HepG2 (cell line): ENCODE data around the gene RHBDL3. TPM values are rescaled to one million over a fixed set of nuclear protein-coding genes. Genes with fewer than 3 reads are reported as not detected.
A peak's percentile ranks its signal among the peaks of the same experiment; 100 is the strongest.

Experiments used
- BATF2 ChIP-seq: sonication (generic); formaldehyde crosslinking; IDR thresholded peaks from 2 replicates; pipeline ENCODE4 v1.8.0; 2022; ENCODE audit warnings: mild to moderate bottlenecking, missing genetic modification reagents, moderate library complexity
- BHLHE40 ChIP-seq: IDR thresholded peaks from 2 replicates; pipeline ENCODE4 v1.6.1; 2011; ENCODE audit warnings: low read length, improper control_type of control experiment
- BORCS8-MEF2B ChIP-seq: sonication (generic); formaldehyde crosslinking; IDR thresholded peaks from 2 replicates; pipeline ENCODE4 v1.8.0; 2022; ENCODE audit warnings: mild to moderate bottlenecking, missing genetic modification reagents
- CEBPG ChIP-seq: IDR thresholded peaks from 2 replicates; pipeline ENCODE4 v1.6.1; 2016
- HMG20B ChIP-seq: conservative IDR thresholded peaks from 2 replicates; pipeline ENCODE4 v1.6.1; 2016; ENCODE audit warnings: missing genetic modification reagents, missing compliant biosample characterization
- HOXD1 ChIP-seq: sonication (generic); formaldehyde crosslinking; IDR thresholded peaks from 2 replicates; pipeline ENCODE4 v1.5.0; 2020; ENCODE audit warnings: missing genetic modification reagents
- KLF6 ChIP-seq: IDR thresholded peaks from 2 replicates; pipeline ENCODE4 v1.8.0; 2016; ENCODE audit warnings: missing biosample characterization, missing genetic modification reagents
- KMT2B ChIP-seq: IDR thresholded peaks from 2 replicates; pipeline ENCODE4 v1.6.1; 2016; ENCODE audit warnings: missing genetic modification reagents, missing compliant biosample characterization
- MIXL1 ChIP-seq: IDR thresholded peaks from 2 replicates; pipeline ENCODE4 v1.6.1; 2016
- MXD3 ChIP-seq: IDR thresholded peaks from 2 replicates; pipeline ENCODE4 v1.6.1; 2016; ENCODE audit warnings: mild to moderate bottlenecking, missing biosample characterization, missing genetic modification reagents
- MYC ChIP-seq: sonication (generic); formaldehyde crosslinking; IDR thresholded peaks from 2 replicates; pipeline ENCODE4 v1.9.0; 2021; ENCODE audit warnings: missing genetic modification reagents, borderline replicate concordance
- NCOA5 ChIP-seq: sonication (generic); formaldehyde crosslinking; IDR thresholded peaks from 2 replicates; pipeline ENCODE4 v1.4.0; 2020; ENCODE audit warnings: missing genetic modification reagents
- NFE2L1 ChIP-seq: sonication (generic); formaldehyde crosslinking; IDR thresholded peaks from 2 replicates; pipeline ENCODE4 v1.4.0; 2020; ENCODE audit warnings: missing genetic modification reagents, mild to moderate bottlenecking, borderline replicate concordance
- PRMT3 ChIP-seq: sonication (generic); formaldehyde crosslinking; IDR thresholded peaks from 2 replicates; pipeline ENCODE4 v1.8.1; 2022; ENCODE audit warnings: low read depth, mild to moderate bottlenecking, moderate library complexity, missing genetic modification reagents, borderline replicate concordance
- RARG ChIP-seq: sonication (generic); formaldehyde crosslinking; IDR thresholded peaks from 2 replicates; pipeline ENCODE4 v1.4.0; 2020; ENCODE audit warnings: low read depth, mild to moderate bottlenecking, missing genetic modification reagents
- SIN3B ChIP-seq: fragments of 150-350 bp; IDR thresholded peaks from 2 replicates; pipeline ENCODE4 v1.6.1; 2014; ENCODE audit warnings: low read length
- SRSF4 ChIP-seq: fragments of 200-400 bp; formaldehyde crosslinking; IDR thresholded peaks from one replicate; pipeline ENCODE4 v1.6.1; 2018; ENCODE audit warnings: mild to moderate bottlenecking, low read depth, low read length, moderate library complexity; ENCODE audit not compliant: poor library complexity, severe bottlenecking
- THAP7 ChIP-seq: sonication (generic); formaldehyde crosslinking; IDR thresholded peaks from 2 replicates; pipeline ENCODE4 v1.8.1; 2023; ENCODE audit warnings: mild to moderate bottlenecking, missing genetic modification reagents
- ZBED4 ChIP-seq: sonication (generic); formaldehyde crosslinking; IDR thresholded peaks from 2 replicates; pipeline ENCODE4 v1.4.0; 2020; ENCODE audit warnings: missing genetic modification reagents, borderline replicate concordance
- ZMAT3 ChIP-seq: sonication (generic); formaldehyde crosslinking; conservative IDR thresholded peaks from 2 replicates; pipeline ENCODE4 v1.7.0; 2021; ENCODE audit warnings: missing genetic modification reagents
- ZNF143 ChIP-seq: sonication (generic); formaldehyde crosslinking; IDR thresholded peaks from 2 replicates; pipeline ENCODE4 v1.4.0; 2020; ENCODE audit warnings: missing genetic modification reagents
- ZNF335 ChIP-seq: sonication (generic); formaldehyde crosslinking; IDR thresholded peaks from 2 replicates; pipeline ENCODE4 v1.4.0; 2020; ENCODE audit warnings: missing genetic modification reagents
- ZNF350 ChIP-seq: sonication (generic); formaldehyde crosslinking; IDR thresholded peaks from 2 replicates; pipeline ENCODE4 v1.4.0; 2020; ENCODE audit warnings: mild to moderate bottlenecking, low read depth, missing genetic modification reagents, borderline replicate concordance
- ZNF460 ChIP-seq: sonication (generic); formaldehyde crosslinking; IDR thresholded peaks from 2 replicates; pipeline ENCODE4 v1.5.1; 2020; ENCODE audit warnings: missing genetic modification reagents, mild to moderate bottlenecking, borderline replicate concordance
- polyA plus RNA-seq, 8 experiments: library from polyadenylated mRNA; depleted of rRNA in 3 of 8; stranded (reverse) in 7 of 8; unstranded in 1 of 8; fragments of >200 nt; fragmentation: Illumina TruSeq in 4 of 8; extraction: Trizol in 4 of 8; gene quantifications; 2 replicates each; pipeline versions ENCODE4 v1.2.1 to v1.2.3, GENCODE V29; 2011 to 2016; ENCODE audit warnings: low read depth in 4 of 8, missing spikeins in 1 of 8, mixed read lengths in 1 of 8; ENCODE audit not compliant: insufficient read depth in 1 of 8
- total RNA-seq, 5 experiments: library from RNA; depleted of rRNA; stranded (reverse); fragments of >200 nt; fragmentation: Illumina TruSeq; extraction: Trizol; gene quantifications; 2 replicates each; pipeline ENCODE4 v1.2.3, GENCODE V29; 2016; ENCODE audit warnings: low read depth in 1 of 5

The RHBDL3 gene
- total and polyA plus RNA-seq, 2 of the 13 experiments (the other 11 are each of a cell fraction or from before 2014, with no cell fraction given), result 0.09 TPM; not detected in 1

DNA sequence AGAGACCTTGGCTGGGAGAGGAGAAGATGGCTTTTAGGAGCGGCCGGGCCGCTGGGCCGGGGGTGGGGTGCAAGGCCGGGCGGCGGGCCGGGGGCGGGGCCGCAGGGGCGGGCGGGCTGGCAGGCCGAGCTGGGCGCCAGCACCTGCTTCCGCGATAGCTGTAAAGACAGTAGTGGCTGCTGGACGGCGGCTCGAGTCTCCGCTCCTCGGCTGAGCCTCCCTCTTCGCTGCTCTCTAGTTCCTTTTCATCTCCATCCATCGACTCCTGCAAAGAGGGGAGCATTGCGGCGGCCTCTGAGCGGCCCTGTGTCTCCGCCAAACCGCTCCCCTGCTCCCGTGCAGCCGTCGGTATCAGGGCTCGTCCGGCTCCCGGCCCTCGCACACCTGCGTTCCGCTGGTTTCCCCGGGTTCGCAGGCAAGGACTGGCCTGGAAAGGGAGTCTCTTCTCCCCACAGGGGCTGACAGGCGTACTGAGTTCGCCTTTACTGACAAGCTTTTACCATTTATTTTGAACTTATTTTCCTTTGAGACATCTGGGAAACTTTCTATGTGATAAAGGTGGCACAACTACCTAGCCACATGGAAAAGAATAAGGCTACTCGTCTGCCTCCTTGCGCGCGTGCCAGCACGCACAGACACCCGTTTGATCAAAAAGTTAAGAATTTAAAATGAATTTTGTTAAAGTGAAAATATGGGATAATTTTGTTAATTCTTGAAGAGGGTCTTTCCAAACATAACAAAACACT, 76.4 kb downstream of the RHBDL3 start, which contains the start of gene C17orf75 (continued):
- TF ChIP-seq BHLHE40, result peak; percentile 89
- TF ChIP-seq PRMT3 (CRISPR knock-in tag), result no peak
- TF ChIP-seq RARG (CRISPR knock-in tag), result no peak
- TF ChIP-seq HMG20B (CRISPR knock-in tag), result peak; percentile 72; the same call in 1 of the 2 replicates
- TF ChIP-seq SIN3B, result peak; percentile 78; the same call in 1 of the 2 replicates
- peak; percentile 76; the same call in 1 of the 2 replicates for TF ChIP-seq BORCS8-MEF2B
- peak; percentile 92 for TF ChIP-seq ZNF350 (CRISPR knock-in tag)
- TF ChIP-seq MXD3 (CRISPR knock-in tag), result 0 out of 2 replicates have a peak, but pooled peaks have one; percentile 64
- peak; percentile 53; the same call in 1 of the 2 replicates for TF ChIP-seq ZMAT3 (CRISPR knock-in tag)
- 0 out of 2 replicates have a peak, but pooled peaks have one; percentile 58 for TF ChIP-seq KLF6 (CRISPR knock-in tag)
- TF ChIP-seq SRSF4, result no peak
- peak; percentile 13; the same call in 1 of the 2 replicates for TF ChIP-seq ZNF460 (CRISPR knock-in tag)
- TF ChIP-seq THAP7 (CRISPR knock-in tag), result no peak
- peak; percentile 97 for TF ChIP-seq KMT2B (CRISPR knock-in tag)
- peak; percentile 58; the same call in 1 of the 2 replicates for TF ChIP-seq HOXD1 (CRISPR knock-in tag)
- no peak for TF ChIP-seq NFE2L1 (CRISPR knock-in tag)
- TF ChIP-seq NCOA5, result no peak
- peak; percentile 30; the same call in 1 of the 2 replicates for TF ChIP-seq CEBPG
- no peak for TF ChIP-seq BATF2
- TF ChIP-seq ZNF335 (CRISPR knock-in tag), result peak; percentile 69; the same call in 1 of the 2 replicates
- TF ChIP-seq ZNF143 (CRISPR knock-in tag), result peak; percentile 80
- TF ChIP-seq MIXL1, result peak; percentile 94
- peak; percentile 94 for TF ChIP-seq MYC (CRISPR knock-in tag)
- peak; percentile 75 for TF ChIP-seq ZBED4 (CRISPR knock-in tag)
